WTC11 (cell line): ENCODE data around the gene KCNH8.

Experiments
- CREB1 ChIP-seq: sonication (generic); formaldehyde crosslinking; IDR thresholded peaks from 2 replicates; pipeline ENCODE4 v1.8.0; 2023; ENCODE audit warnings: mild to moderate bottlenecking, missing genetic modification reagents
- ELF4 ChIP-seq: sonication (generic); formaldehyde crosslinking; IDR thresholded peaks from 2 replicates; pipeline ENCODE4 v1.8.1; 2022; ENCODE audit warnings: low read depth, mild to moderate bottlenecking, moderate library complexity, missing genetic modification reagents
- ETV6 ChIP-seq: sonication (generic); formaldehyde crosslinking; IDR thresholded peaks from 2 replicates; pipeline ENCODE4 v1.8.1; 2022; ENCODE audit warnings: mild to moderate bottlenecking, missing genetic modification reagents
- TEAD4 ChIP-seq: sonication (generic); formaldehyde crosslinking; IDR thresholded peaks from 2 replicates; pipeline ENCODE4 v1.8.0; 2022; ENCODE audit warnings: mild to moderate bottlenecking, missing genetic modification reagents
- TF ChIP-seq, protein P1 (sequence below): fragments of 200-600 bp; IDR thresholded peaks from 2 replicates; pipeline ENCODE4 v1.8.0; 2022; ENCODE audit warnings: antibody characterized with exemption
- TF ChIP-seq, protein P2 (sequence below): sonication (generic); formaldehyde crosslinking; IDR thresholded peaks from 2 replicates; pipeline ENCODE4 v1.8.1; 2022; ENCODE audit warnings: low read depth, missing genetic modification reagents, borderline replicate concordance
- TF ChIP-seq, protein P3 (sequence below): sonication (generic); formaldehyde crosslinking; IDR thresholded peaks from 2 replicates; pipeline ENCODE4 v1.8.1; 2022; ENCODE audit warnings: mild to moderate bottlenecking, missing genetic modification reagents, moderate library complexity, borderline replicate concordance
- TF ChIP-seq, protein P4 (sequence below): sonication (generic); formaldehyde crosslinking; IDR thresholded peaks from 2 replicates; pipeline ENCODE4 v1.8.1; 2023; ENCODE audit warnings: mild to moderate bottlenecking, moderate library complexity, missing genetic modification reagents
- TF ChIP-seq, protein P5 (sequence below): sonication (generic); formaldehyde crosslinking; IDR thresholded peaks from 2 replicates; pipeline ENCODE4 v1.8.1; 2023; ENCODE audit warnings: mild to moderate bottlenecking, missing genetic modification reagents, moderate library complexity

DNA sequence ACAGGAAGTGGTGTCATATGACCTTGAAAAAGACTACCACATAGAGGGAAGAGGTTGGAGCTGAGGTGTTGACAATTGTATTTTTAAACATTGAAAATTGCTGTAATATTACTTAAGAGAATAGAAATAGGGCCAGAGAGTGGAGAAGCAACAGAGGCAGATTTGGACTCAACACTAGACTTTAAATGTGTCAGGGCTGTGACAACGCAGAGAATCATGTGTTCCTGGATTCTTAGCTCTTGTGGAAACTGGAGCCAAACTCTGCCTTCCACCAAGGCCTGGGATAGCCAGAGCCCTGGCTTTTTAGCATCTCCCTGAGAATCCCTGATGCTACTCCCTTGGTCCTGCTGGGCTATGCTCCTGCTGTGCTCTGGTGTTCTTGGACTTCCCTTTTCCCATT is 277.5 kb downstream of the KCNH8 start:
- TF ChIP-seq, protein P1, sequence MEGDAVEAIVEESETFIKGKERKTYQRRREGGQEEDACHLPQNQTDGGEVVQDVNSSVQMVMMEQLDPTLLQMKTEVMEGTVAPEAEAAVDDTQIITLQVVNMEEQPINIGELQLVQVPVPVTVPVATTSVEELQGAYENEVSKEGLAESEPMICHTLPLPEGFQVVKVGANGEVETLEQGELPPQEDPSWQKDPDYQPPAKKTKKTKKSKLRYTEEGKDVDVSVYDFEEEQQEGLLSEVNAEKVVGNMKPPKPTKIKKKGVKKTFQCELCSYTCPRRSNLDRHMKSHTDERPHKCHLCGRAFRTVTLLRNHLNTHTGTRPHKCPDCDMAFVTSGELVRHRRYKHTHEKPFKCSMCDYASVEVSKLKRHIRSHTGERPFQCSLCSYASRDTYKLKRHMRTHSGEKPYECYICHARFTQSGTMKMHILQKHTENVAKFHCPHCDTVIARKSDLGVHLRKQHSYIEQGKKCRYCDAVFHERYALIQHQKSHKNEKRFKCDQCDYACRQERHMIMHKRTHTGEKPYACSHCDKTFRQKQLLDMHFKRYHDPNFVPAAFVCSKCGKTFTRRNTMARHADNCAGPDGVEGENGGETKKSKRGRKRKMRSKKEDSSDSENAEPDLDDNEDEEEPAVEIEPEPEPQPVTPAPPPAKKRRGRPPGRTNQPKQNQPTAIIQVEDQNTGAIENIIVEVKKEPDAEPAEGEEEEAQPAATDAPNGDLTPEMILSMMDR = no peak
- TF ChIP-seq, protein P2, sequence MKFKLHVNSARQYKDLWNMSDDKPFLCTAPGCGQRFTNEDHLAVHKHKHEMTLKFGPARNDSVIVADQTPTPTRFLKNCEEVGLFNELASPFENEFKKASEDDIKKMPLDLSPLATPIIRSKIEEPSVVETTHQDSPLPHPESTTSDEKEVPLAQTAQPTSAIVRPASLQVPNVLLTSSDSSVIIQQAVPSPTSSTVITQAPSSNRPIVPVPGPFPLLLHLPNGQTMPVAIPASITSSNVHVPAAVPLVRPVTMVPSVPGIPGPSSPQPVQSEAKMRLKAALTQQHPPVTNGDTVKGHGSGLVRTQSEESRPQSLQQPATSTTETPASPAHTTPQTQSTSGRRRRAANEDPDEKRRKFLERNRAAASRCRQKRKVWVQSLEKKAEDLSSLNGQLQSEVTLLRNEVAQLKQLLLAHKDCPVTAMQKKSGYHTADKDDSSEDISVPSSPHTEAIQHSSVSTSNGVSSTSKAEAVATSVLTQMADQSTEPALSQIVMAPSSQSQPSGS (CRISPR knock-in tag) = no peak
- TF ChIP-seq ETV6 (CRISPR knock-in tag) = no peak
- TF ChIP-seq, protein P3, sequence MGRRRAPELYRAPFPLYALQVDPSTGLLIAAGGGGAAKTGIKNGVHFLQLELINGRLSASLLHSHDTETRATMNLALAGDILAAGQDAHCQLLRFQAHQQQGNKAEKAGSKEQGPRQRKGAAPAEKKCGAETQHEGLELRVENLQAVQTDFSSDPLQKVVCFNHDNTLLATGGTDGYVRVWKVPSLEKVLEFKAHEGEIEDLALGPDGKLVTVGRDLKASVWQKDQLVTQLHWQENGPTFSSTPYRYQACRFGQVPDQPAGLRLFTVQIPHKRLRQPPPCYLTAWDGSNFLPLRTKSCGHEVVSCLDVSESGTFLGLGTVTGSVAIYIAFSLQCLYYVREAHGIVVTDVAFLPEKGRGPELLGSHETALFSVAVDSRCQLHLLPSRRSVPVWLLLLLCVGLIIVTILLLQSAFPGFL (CRISPR knock-in tag) = no peak
- TF ChIP-seq, protein P4, sequence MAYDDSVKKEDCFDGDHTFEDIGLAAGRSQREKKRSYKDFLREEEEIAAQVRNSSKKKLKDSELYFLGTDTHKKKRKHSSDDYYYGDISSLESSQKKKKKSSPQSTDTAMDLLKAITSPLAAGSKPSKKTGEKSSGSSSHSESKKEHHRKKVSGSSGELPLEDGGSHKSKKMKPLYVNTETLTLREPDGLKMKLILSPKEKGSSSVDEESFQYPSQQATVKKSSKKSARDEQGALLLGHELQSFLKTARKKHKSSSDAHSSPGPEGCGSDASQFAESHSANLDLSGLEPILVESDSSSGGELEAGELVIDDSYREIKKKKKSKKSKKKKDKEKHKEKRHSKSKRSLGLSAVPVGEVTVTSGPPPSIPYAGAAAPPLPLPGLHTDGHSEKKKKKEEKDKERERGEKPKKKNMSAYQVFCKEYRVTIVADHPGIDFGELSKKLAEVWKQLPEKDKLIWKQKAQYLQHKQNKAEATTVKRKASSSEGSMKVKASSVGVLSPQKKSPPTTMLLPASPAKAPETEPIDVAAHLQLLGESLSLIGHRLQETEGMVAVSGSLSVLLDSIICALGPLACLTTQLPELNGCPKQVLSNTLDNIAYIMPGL = no peak
- no peak for TF ChIP-seq ELF4 (CRISPR knock-in tag)
- no peak for TF ChIP-seq CREB1 (CRISPR knock-in tag)
- TF ChIP-seq, protein P5, sequence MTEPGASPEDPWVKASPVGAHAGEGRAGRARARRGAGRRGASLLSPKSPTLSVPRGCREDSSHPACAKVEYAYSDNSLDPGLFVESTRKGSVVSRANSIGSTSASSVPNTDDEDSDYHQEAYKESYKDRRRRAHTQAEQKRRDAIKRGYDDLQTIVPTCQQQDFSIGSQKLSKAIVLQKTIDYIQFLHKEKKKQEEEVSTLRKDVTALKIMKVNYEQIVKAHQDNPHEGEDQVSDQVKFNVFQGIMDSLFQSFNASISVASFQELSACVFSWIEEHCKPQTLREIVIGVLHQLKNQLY = no peak
- TF ChIP-seq TEAD4 (CRISPR knock-in tag) = no peak
